Endothelial cell of umbilical vein (primary cell): ENCODE data around the gene HEATR1. TPM values are rescaled to one million over a fixed set of nuclear protein-coding genes. Genes with fewer than 3 reads are reported as not detected.

Source experiments
- BruUV-seq: library from RNA; stranded (reverse); fragments of 400-500 nt; replicated peaks from 2 replicates; lab custom pipeline; 2021; lab: Mats Ljungman, UMichigan
- CTCF ChIA-PET: fragments of 300-600, 350-600 bp; sonication (Branson Sonifier 250); formaldehyde crosslinking; loops from one replicate; lab custom pipeline; 2021; ENCODE audit warnings: antibody characterized with exemption, inconsistent platforms; lab: Charles Lee
- POLR2A ChIA-PET: fragments of 300-600, 350-600 bp; sonication (Branson Sonifier 250); formaldehyde crosslinking; loops from one replicate; lab custom pipeline; 2021; ENCODE audit warnings: antibody characterized with exemption, inconsistent platforms; lab: Charles Lee
- DNase-seq: peaks from one replicate; pipeline ENCODE4 v3.0.0-alpha.2; 2011; ENCODE audit warnings: low read depth, low spot score
- FAIRE-seq: peaks from 2 replicates; lab custom pipeline; 2011; peaks lifted over from hg19 to GRCh38; lab: Jason Lieb, UNC
- H2AFZ ChIP-seq: 2 replicates; pipeline ENCODE4 v1.6.0; 2012; ENCODE audit warnings: low read depth, low read length, control low read depth, inconsistent platforms
- H3K27ac ChIP-seq: 2 replicates; pipeline ENCODE4 v1.5.1; 2011; ENCODE audit warnings: low read depth, mild to moderate bottlenecking, control low read depth, low read length, moderate library complexity; ENCODE audit not compliant: insufficient read depth
- H3K27me3 ChIP-seq, 2 experiments: 2 replicates each; pipeline versions ENCODE4 v1.6.0 to v1.6.1; 2011; ENCODE audit warnings: low read length in 2 of 2, mixed read lengths in 1 of 2; ENCODE audit not compliant: control insufficient read depth in 2 of 2, insufficient read depth in 2 of 2
- H3K36me3 ChIP-seq, 2 experiments: 2 replicates in 1 of 2; 3 replicates in 1 of 2; pipeline ENCODE4 v1.5.1; 2011; ENCODE audit warnings: low read length in 2 of 2, mild to moderate bottlenecking in 1 of 2, moderate library complexity in 1 of 2; ENCODE audit not compliant: control insufficient read depth in 2 of 2, insufficient read depth in 2 of 2; ENCODE audit errors: extremely low read depth in 1 of 2
- H3K4me1 ChIP-seq: 3 replicates; pipeline ENCODE4 v1.5.1; 2011; ENCODE audit warnings: mild to moderate bottlenecking, low read length; ENCODE audit not compliant: control insufficient read depth, insufficient read depth; ENCODE audit errors: extremely low read depth
- H3K4me2 ChIP-seq: 2 replicates; pipeline ENCODE4 v1.6.1; 2011; ENCODE audit warnings: low read length, control low read depth, mixed read lengths; ENCODE audit not compliant: insufficient read depth
- H3K4me3 ChIP-seq, 3 experiments: fragments of 200-600 bp in 1 of 3; sonication (generic), shearing (Covaris generic) in 1 of 3; replicated peaks in 1 of 3; 2 replicates each; pipeline ENCODE4 v1.5.1; 2011 to 2016; ENCODE audit warnings: control low read depth in 3 of 3, low read length in 3 of 3, mild to moderate bottlenecking in 2 of 3, inconsistent platforms in 1 of 3, low read depth in 1 of 3, moderate library complexity in 1 of 3; ENCODE audit not compliant: insufficient read depth in 1 of 3
- H3K79me2 ChIP-seq: 2 replicates; pipeline ENCODE4 v1.6.0; 2012; ENCODE audit warnings: low read length, inconsistent platforms; ENCODE audit not compliant: control insufficient read depth, insufficient read depth
- H3K9ac ChIP-seq: replicated peaks from 2 replicates; pipeline ENCODE3; 2011; ENCODE audit warnings: low read length, control low read depth; ENCODE audit not compliant: insufficient read depth; ENCODE audit errors: extremely low read depth
- H3K9me1 ChIP-seq: replicated peaks from 3 replicates; pipeline ENCODE4 v1.6.0; 2011; ENCODE audit warnings: mild to moderate bottlenecking, low read length; ENCODE audit not compliant: control insufficient read depth, insufficient read depth; ENCODE audit errors: extremely low read depth
- H3K9me3 ChIP-seq: replicated peaks from 2 replicates; pipeline ENCODE4 v1.5.1; 2012; ENCODE audit warnings: low read length, inconsistent platforms; ENCODE audit not compliant: control insufficient read depth, insufficient read depth
- H4K20me1 ChIP-seq: replicated peaks from 2 replicates; pipeline ENCODE3; 2011; ENCODE audit warnings: mild to moderate bottlenecking, low read length; ENCODE audit not compliant: control insufficient read depth, insufficient read depth; ENCODE audit errors: extremely low read depth
- CTCF ChIP-seq, 2 donors: IDR thresholded peaks; 1 replicate in 1 of 2; 2 replicates in 1 of 2; pipeline ENCODE4 v1.5.1; 2011; ENCODE audit warnings: low read length in 2 of 2, mild to moderate bottlenecking in 2 of 2, moderate library complexity in 2 of 2, control low read depth in 1 of 2, inconsistent platforms in 1 of 2, low read depth in 1 of 2; ENCODE audit not compliant: insufficient read depth in 1 of 2; ENCODE audit errors: extremely low read depth in 1 of 2
- EZH2 ChIP-seq: IDR thresholded peaks from 2 replicates; pipeline ENCODE4 v1.6.1; 2012; ENCODE audit warnings: borderline replicate concordance, low read depth, mild to moderate bottlenecking, moderate library complexity, low read length, inconsistent platforms; ENCODE audit not compliant: severe bottlenecking
- FOS ChIP-seq: IDR thresholded peaks from 2 replicates; pipeline ENCODE4 v1.6.1; 2011; ENCODE audit warnings: mild to moderate bottlenecking, low read length, moderate library complexity, borderline replicate concordance; ENCODE audit not compliant: insufficient read depth
- GATA2 ChIP-seq: IDR thresholded peaks from 2 replicates; pipeline ENCODE4 v1.7.0; 2011; ENCODE audit warnings: low read depth, mild to moderate bottlenecking, moderate library complexity, mixed read lengths, low read length; ENCODE audit not compliant: insufficient read length, insufficient read depth
- JUN ChIP-seq: IDR thresholded peaks from 2 replicates; pipeline ENCODE4 v1.6.1; 2011; ENCODE audit warnings: borderline replicate concordance, low read depth; ENCODE audit not compliant: insufficient read length, insufficient read depth
- MAX ChIP-seq: IDR thresholded peaks from 2 replicates; pipeline ENCODE4 v1.6.1; 2011; ENCODE audit not compliant: insufficient read depth, insufficient read length
- MYC ChIP-seq: IDR thresholded peaks from one replicate; pipeline ENCODE4 v1.6.1; 2011; ENCODE audit warnings: mild to moderate bottlenecking, low read depth, low read length
- POLR2A ChIP-seq: IDR thresholded peaks from 2 replicates; pipeline ENCODE4 v1.6.1; 2012; ENCODE audit warnings: low read depth, mild to moderate bottlenecking, control low read depth, low read length
- POLR2AphosphoS5 ChIP-seq: IDR thresholded peaks from 2 replicates; pipeline ENCODE4 v1.6.1; 2012; ENCODE audit warnings: low read depth, mild to moderate bottlenecking, control low read depth, low read length, moderate library complexity; ENCODE audit not compliant: insufficient read depth
- dilution Hi-C: fragments of 300-500 bp; cut with MboI; formaldehyde crosslinking; loops from one replicate; pipeline ENCODE4 v1.15.0; 2019; ENCODE audit warnings: low sequenced_read_pairs; ENCODE audit not compliant: extremely low pct_ligation_motif_present
- intact Hi-C: fragments of 100-400 bp; cut with micrococcal nuclease; formaldehyde crosslinking; loops from one replicate; pipeline ENCODE4 v1.10.0; 2022
- polyA plus RNA-seq, 4 experiments: library from polyadenylated mRNA; depleted of rRNA in 3 of 4; stranded (reverse) in 3 of 4; unstranded in 1 of 4; fragments of >200 nt; gene quantifications; 2 replicates each; pipeline versions ENCODE4 v1.2.1 to v1.2.3, GENCODE V29; 2011 to 2012; ENCODE audit warnings: missing spikeins in 1 of 4
- total RNA-seq: library from RNA; stranded (reverse); gene quantifications from 2 replicates; pipeline ENCODE4 v1.2.3, GENCODE V29; 2021

The HEATR1 gene
- total and polyA plus RNA-seq, 2 donors (not counting 3 experiments of a cell fraction or from before 2014, with no cell fraction given) = 8.4 to 62.0 TPM

- Histone ChIP-seq H3K36me3 (no peaks in the 10 kb centered on the region), H3K79me2 (no peaks in the 10 kb centered on the region), H3K27ac (no peak overlapping the region), H3K4me2 (no peak overlapping the region), H3K9me3 (no peaks in the 10 kb centered on the region), H3K4me1 (no peaks in the 10 kb centered on the region), H2AFZ (no peak overlapping the region), H3K4me3 (no peak overlapping the region), H3K9me1 (no peaks in the 10 kb centered on the region), H3K9ac (no peak overlapping the region), H4K20me1 (no peaks in the 10 kb centered on the region), H3K27me3 (no peaks in the 10 kb centered on the region)
- no TSS peak for BruUV-seq
- FAIRE-seq (no peak), DNase-seq (no peak)
- dilution Hi-C loops = no loop called here
- POLR2A ChIA-PET = no interaction called here
- intact Hi-C loops = no loop called here
- CTCF ChIA-PET = interaction anchor here (1.1 kb wide), 1 partner anchor 11 kb away, joined by 3 read pairs; no protein-coding TSS in a partner anchor
- no peak for TF ChIP-seq FOS
- no peak for TF ChIP-seq MYC
- no peak for TF ChIP-seq POLR2AphosphoS5
- TF ChIP-seq JUN = no peak
- no peak for TF ChIP-seq MAX
- no peak for TF ChIP-seq GATA2
- no peak for TF ChIP-seq CTCF (IDR thresholded peaks at IDR 0.05; ENCODE audit: extremely low read depth in 1 of 2, insufficient read depth in 1 of 2, low read depth in 1 of 2, low read length in 2 of 2)
- no peak for TF ChIP-seq EZH2
- TF ChIP-seq POLR2A = no peak
Measured at GRCh38 chr1:236642763-236643162, 38.4 kb upstream of the HEATR1 start.
